ENCODE measurements around the gene SLITRK6.
"Not testable (repeated sequence)": the region's sequence is repeated elsewhere in the genome, so short reads cannot be mapped to it uniquely, and the experiment has no call there.

SLITRK6 gene

DNA sequence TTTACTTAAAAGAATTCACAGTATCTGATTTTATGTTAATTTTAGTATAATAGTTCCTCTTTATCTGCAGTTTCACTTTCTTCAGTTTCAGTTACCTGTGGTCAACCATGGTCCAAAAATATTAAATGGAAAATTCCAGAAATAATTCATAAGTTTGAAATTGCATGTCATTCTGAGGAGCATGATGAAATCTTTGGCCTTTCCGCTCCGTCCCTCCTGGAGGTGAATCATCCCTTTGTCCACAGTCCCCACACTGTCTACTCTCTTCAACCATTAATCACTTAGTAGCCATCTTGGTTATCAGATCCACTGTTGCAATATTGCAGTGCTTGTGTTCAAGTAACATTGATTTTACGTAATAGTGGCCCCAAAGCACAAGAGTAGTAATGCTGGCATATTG, 26.9 kb downstream of the SLITRK6 start:
- TF ChIP-seq POLR2A (IDR thresholded peaks at IDR 0.05; ENCODE audit: low read depth, low read length) = no peak
- FAIRE-seq = peak; percentile 85
- no peak for DNase-seq (ENCODE audit: insufficient read length, low spot score)

DNA sequence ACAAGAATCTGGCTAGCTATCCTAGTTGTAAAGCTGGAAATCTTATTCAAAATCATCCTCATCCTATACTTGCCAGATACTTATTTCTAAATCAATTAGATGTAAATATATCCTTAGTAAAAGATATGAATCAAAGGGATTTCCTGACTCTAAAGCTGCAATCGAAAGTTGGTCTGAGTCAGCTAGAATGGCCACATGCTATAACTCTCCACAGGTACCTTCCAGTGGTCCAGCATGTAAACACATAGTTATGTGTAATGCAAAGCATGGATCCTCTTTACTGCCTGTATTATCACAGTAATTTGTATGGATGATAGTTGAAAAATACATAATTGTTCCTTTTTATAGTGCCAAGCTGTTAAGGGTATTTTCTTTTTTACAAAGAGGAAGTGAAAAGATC, 27.4 kb downstream of the SLITRK6 start:
- no peak for DNase-seq (ENCODE audit: insufficient read length, low spot score)
- TF ChIP-seq POLR2A (IDR thresholded peaks at IDR 0.05; ENCODE audit: low read depth, low read length) = no peak
- no peak for FAIRE-seq

DNA sequence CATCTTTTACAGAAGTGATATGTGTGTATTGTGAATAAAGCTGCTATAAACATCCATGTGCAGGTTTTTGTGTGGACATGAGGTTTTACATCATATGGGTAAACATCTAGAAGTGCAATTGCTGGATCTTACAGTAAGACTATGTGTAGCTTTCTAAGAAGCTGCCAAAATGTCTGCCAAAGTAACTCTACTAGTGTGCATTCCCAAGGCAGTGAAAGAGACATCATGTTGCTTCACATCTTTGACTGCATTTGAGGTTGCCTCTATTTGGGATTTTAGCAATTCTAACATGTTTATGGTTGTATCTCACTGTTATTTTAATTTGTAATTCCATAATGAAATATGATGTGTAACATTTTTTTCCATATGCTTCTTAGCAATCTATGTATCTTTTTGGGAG, 30.3 kb downstream of the SLITRK6 start:
- no peak for TF ChIP-seq POLR2A (IDR thresholded peaks at IDR 0.05; ENCODE audit: low read depth, low read length)
- DNase-seq (ENCODE audit: insufficient read length, low spot score) (no peak), FAIRE-seq (peak; percentile 30)

DNA sequence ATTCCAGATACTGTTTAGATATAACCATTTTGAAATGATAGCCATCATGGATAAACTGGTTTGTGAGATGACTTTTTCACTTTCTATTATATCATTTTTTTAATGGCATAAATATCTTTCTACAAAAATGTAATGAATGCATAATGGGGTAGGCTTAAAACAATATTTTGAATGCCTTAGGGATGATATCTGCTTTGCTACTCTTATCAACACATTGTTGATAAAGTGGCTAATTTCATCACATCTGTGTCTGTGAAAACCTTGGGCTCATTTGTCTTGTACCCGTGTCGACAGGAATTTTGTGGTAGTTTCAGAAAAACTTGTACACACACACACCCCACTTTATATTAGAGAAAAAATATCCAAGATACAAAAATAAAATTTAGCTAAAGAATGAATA, 44.1 kb downstream of the SLITRK6 start:
- FAIRE-seq (no peak), DNase-seq (ENCODE audit: insufficient read length, low spot score) (no peak)
- no peak for TF ChIP-seq POLR2A (IDR thresholded peaks at IDR 0.05; ENCODE audit: low read depth, low read length)

DNA sequence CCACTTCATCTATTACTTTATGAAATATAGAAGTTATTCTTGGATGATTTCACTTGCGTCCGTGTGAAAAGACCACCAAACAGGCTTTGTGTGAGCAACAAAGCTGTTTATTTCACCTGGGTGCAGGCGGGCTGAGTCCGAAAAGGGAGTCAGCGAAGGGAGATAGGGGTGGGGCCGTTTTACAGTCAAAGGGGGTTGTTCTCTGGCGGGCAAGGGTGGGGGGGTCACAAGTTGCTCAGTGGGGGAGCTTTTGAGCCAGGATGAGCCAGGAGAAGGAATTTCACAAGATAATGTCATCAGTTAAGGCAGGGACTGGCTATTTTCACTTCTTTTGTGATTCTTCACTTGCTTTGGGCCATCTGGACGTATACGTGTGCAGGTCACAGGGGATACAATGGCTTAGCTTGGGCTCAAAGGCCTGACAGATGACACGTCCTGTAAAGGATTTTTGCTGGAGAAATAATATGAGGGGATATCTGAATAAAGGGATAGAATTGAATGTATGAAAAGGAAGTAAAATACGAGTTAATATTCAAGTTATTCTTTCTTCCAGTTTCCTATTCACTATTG, 55.9 kb downstream of the SLITRK6 start:
- FAIRE-seq; DNase-seq (ENCODE audit: insufficient read length, low spot score): not testable (repeated sequence)

All from H54 (cell line).